ENCODE data around the gene CTCF. TPM values are rescaled to one million over a fixed set of nuclear protein-coding genes. Genes with fewer than 3 reads are reported as not detected.
A peak's percentile ranks its signal among the peaks of the same experiment; 100 is the strongest.

CTCF gene
- total RNA-seq, 5 donors from 2014 or later (not counting 1 experiment from before 2014, with no cell fraction given): 55.3 to 69.0 (median 64.0) TPM

DNA sequence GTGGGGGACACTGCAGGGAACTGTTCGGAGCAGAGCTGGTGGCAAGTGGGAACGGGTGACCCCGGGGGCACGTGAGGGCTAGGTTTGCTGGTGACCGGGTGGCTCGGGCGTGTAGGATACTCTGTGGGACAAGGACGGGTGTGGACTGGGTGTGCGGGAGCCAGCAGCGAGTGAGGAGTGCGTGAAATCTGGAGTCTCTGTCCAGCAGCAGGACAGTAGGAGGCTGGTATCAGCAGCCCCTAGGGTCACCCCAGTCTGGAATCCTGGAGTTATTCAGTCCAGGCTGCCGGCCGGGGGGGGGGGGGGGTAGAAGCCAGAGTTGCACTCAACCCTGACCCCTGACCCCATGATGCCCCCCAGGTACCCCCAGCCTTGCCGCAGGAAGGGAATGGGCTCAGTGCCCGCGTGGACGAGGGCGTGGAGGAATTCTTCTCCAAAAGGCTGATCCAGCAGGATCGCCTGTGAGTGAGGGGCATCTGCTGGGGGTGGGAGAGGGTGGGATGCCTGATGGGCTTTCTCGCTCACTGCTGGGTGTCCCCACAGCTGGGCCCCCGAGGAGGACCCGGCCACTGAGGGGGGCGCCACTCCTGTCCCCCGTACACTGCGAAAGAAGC is 91.6 kb downstream of the CTCF start:
- Mint-ChIP-seq H3K27ac (no peak overlapping the region), H3K36me3 (peaks cover 38% of the 10 kb centered on the region), H3K27me3 (no peaks in the 10 kb centered on the region), H3K9me3 (no peaks in the 10 kb centered on the region), H3K4me1 (peaks cover 5 to 28% (median 18%) of the 10 kb centered on the region in 3 donors), H3K4me3 (no peak overlapping the region)
- DNase-seq: no peak
- no peak for ATAC-seq (replicated peaks in 1 of 4)
- POLR2A ChIA-PET: no interaction called here
- CTCF ChIA-PET: no interaction called here
- no peak overlapping the region for H3K27ac ChIP-seq (ENCODE audit: low read length)
- 95% methylated on average over 22 of the region's 25 CpGs for WGBS (ENCODE audit: insufficient coverage)
- peaks cover 2 to 10% of the 10 kb centered on the region in 2 experiments for H3K4me1 ChIP-seq (ENCODE audit: control insufficient read depth in 1 of 2, extremely low read depth in 1 of 2, insufficient read depth in 2 of 2, low read length in 2 of 2)
- H3K27me3 ChIP-seq (replicated peaks in 1 of 2; ENCODE audit: control insufficient read depth in 2 of 2, extremely low read depth in 1 of 2, insufficient read depth in 2 of 2, low read length in 1 of 2): no peaks in the 10 kb centered on the region
- no peaks in the 10 kb centered on the region for H3K9me3 ChIP-seq
- no peak overlapping the region for H3K4me3 ChIP-seq (ENCODE audit: control insufficient read depth in 1 of 2, extremely low read depth in 1 of 2, low read length in 1 of 2)
- H3K36me3 ChIP-seq (ENCODE audit: control insufficient read depth in 2 of 2, extremely low read depth in 1 of 2, insufficient read depth in 1 of 2, low read length in 1 of 2): peaks cover 26 to 74% of the 10 kb centered on the region in 2 donors

DNA sequence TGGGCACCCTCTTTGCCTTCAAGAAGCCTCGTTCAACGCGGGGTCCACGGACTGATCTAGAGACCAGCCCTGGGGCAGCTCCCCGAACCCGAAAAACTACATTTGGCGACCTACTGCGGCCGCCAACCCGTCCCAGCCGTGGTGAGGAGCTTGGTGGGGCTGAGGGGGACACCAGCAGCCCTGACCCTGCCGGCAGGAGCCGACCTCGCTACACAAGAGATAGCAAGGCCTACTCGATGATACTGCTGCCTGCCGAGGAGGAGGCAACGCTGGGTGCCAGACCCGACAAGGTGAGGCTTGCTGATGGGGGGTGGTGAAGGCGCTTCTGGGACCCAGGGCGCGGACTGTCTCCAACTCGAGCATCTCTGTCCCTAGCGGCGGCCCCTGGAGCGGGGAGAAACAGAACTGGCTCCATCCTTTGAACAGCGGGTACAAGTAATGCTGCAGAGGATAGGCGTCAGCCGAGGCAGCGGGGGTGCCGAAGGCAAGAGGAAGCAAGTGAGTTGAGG is 92.1 kb downstream of the CTCF start:
- WGBS (ENCODE audit: insufficient coverage): 96% methylated on average over 30 of the region's 30 CpGs
- Mint-ChIP-seq H3K4me3 (no peak overlapping the region), H3K36me3 (peaks cover 38% of the 10 kb centered on the region), H3K9me3 (no peaks in the 10 kb centered on the region), H3K27ac (no peak overlapping the region), H3K27me3 (no peaks in the 10 kb centered on the region), H3K4me1 (peaks cover 9 to 33% (median 24%) of the 10 kb centered on the region in 3 donors)
- Histone ChIP-seq H3K27me3 (replicated peaks in 1 of 2; ENCODE audit: control insufficient read depth in 2 of 2, extremely low read depth in 1 of 2, insufficient read depth in 2 of 2, low read length in 1 of 2) (no peaks in the 10 kb centered on the region), H3K4me1 (ENCODE audit: control insufficient read depth in 1 of 2, extremely low read depth in 1 of 2, insufficient read depth in 2 of 2, low read length in 2 of 2) (peaks cover 5 to 15% of the 10 kb centered on the region in 2 experiments), H3K27ac (ENCODE audit: low read length) (no peak overlapping the region), H3K4me3 (ENCODE audit: control insufficient read depth in 1 of 2, extremely low read depth in 1 of 2, low read length in 1 of 2) (no peak overlapping the region), H3K36me3 (ENCODE audit: control insufficient read depth in 2 of 2, extremely low read depth in 1 of 2, insufficient read depth in 1 of 2, low read length in 1 of 2) (peaks cover 26 to 69% of the 10 kb centered on the region in 2 donors), H3K9me3 (no peaks in the 10 kb centered on the region)
- ATAC-seq (replicated peaks in 1 of 4): no peak
- POLR2A ChIA-PET: no interaction called here
- DNase-seq: no peak
- CTCF ChIA-PET: no interaction called here

DNA sequence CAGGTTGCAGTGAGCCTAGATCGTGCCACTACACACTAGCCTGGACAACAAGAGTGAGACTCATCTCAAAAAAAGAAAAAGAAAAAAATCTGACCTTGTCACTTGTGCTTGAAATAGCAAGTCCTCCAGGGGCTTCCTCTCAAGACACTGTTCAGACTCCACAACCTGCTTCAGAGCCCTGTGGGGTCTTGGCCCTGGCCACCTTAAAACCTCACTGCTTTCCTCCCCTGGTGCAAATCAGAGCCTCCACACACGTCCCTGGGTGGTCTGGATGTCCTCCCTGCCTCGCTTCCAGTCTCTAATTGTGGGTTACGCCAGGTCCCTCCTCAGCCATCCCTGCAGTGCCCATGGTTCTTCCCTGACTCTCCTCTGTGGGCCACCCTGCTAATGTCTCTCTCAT is 93.0 kb downstream of the CTCF start:
- H3K9me3 ChIP-seq: no peaks in the 10 kb centered on the region

DNA sequence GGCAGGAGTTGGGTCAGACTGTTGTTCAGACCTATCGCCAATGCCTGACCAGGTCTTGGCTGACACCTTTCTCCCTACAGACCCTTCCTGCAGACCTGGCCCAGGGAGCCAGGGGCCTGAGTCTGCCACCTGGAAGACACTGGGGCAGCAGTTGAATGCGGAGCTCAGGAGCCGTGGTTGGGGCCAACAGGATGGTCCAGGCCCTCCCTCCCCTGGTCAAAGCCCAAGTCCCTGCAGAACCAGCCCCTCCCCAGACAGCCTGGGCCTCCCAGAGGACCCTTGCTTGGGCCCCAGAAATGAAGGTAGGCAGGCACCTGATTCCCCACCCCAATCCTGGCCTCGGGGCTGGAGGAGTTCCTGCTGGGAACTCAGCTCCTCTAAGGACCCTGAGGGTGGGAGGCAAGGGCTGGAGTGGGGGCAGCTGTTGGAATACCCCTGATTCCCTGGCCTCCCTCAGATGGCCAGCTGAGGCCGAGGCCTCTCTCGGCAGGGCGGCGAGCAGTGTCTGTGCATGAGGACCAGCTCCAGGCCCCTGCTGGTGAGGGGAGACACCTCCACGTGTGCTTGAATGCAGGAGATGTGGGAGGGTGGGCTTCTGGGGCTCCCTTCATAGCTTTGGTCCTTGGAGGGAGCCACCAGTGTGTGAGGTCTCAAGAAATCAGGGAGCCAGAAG is 94.2 kb downstream of the CTCF start:
- Mint-ChIP-seq H3K27me3 (no peaks in the 10 kb centered on the region), H3K4me3 (no peak overlapping the region), H3K36me3 (peaks cover 22% of the 10 kb centered on the region), H3K27ac (no peak overlapping the region), H3K4me1 (peaks cover 13 to 31% (median 25%) of the 10 kb centered on the region in 3 donors), H3K9me3 (no peaks in the 10 kb centered on the region)
- CTCF ChIA-PET: interaction anchor here in 1 of 2 donors (0.6 to 1.2 kb wide), 2 partner anchors 13 to 1698 kb away, joined by 3 read pairs; no protein-coding TSS in a partner anchor
- Histone ChIP-seq H3K4me3 (ENCODE audit: control insufficient read depth in 1 of 2, extremely low read depth in 1 of 2, low read length in 1 of 2) (no peak overlapping the region), H3K36me3 (ENCODE audit: control insufficient read depth in 2 of 2, extremely low read depth in 1 of 2, insufficient read depth in 1 of 2, low read length in 1 of 2) (peaks cover 16 to 49% of the 10 kb centered on the region in 2 donors), H3K4me1 (ENCODE audit: control insufficient read depth in 1 of 2, extremely low read depth in 1 of 2, insufficient read depth in 2 of 2, low read length in 2 of 2) (peaks cover 5 to 25% of the 10 kb centered on the region in 2 experiments), H3K27me3 (replicated peaks in 1 of 2; ENCODE audit: control insufficient read depth in 2 of 2, extremely low read depth in 1 of 2, insufficient read depth in 2 of 2, low read length in 1 of 2) (no peaks in the 10 kb centered on the region), H3K27ac (ENCODE audit: low read length) (no peak overlapping the region), H3K9me3 (no peaks in the 10 kb centered on the region)
- ATAC-seq (replicated peaks in 1 of 4) (no peak), DNase-seq (no peak)
- 90% methylated on average over 7 of the region's 9 CpGs for WGBS (ENCODE audit: insufficient coverage)
- POLR2A ChIA-PET: no interaction called here

More for the DNA sequence above, 93.0 kb downstream of the CTCF start:
- Mint-ChIP-seq H3K27ac (peak overlapping the region in 1 of 2 donors; percentile 60), H3K4me1 (peaks cover 8 to 32% (median 25%) of the 10 kb centered on the region in 3 donors), H3K4me3 (no peak overlapping the region), H3K36me3 (peaks cover 31% of the 10 kb centered on the region), H3K9me3 (no peaks in the 10 kb centered on the region), H3K27me3 (no peaks in the 10 kb centered on the region)
- WGBS (ENCODE audit: insufficient coverage): 89% methylated on average over 4 of the region's 4 CpGs
- no peak for ATAC-seq (replicated peaks in 1 of 4)
- ChIA-PET POLR2A (no interaction called here), CTCF (interaction anchor here in 1 of 2 donors (1.2 kb wide), 1 partner anchor 14 kb away, joined by 3 read pairs; no protein-coding TSS in a partner anchor)
- no peak overlapping the region for H3K27ac ChIP-seq (ENCODE audit: low read length)
- H3K4me3 ChIP-seq (ENCODE audit: control insufficient read depth in 1 of 2, extremely low read depth in 1 of 2, low read length in 1 of 2): no peak overlapping the region
- DNase-seq: no peak
- H3K4me1 ChIP-seq (ENCODE audit: control insufficient read depth in 1 of 2, extremely low read depth in 1 of 2, insufficient read depth in 2 of 2, low read length in 2 of 2): peaks cover 5 to 19% of the 10 kb centered on the region in 2 experiments
- no peaks in the 10 kb centered on the region for H3K27me3 ChIP-seq (replicated peaks in 1 of 2; ENCODE audit: control insufficient read depth in 2 of 2, extremely low read depth in 1 of 2, insufficient read depth in 2 of 2, low read length in 1 of 2)
- peaks cover 22 to 60% of the 10 kb centered on the region in 2 donors for H3K36me3 ChIP-seq (ENCODE audit: control insufficient read depth in 2 of 2, extremely low read depth in 1 of 2, insufficient read depth in 1 of 2, low read length in 1 of 2)

DNA sequence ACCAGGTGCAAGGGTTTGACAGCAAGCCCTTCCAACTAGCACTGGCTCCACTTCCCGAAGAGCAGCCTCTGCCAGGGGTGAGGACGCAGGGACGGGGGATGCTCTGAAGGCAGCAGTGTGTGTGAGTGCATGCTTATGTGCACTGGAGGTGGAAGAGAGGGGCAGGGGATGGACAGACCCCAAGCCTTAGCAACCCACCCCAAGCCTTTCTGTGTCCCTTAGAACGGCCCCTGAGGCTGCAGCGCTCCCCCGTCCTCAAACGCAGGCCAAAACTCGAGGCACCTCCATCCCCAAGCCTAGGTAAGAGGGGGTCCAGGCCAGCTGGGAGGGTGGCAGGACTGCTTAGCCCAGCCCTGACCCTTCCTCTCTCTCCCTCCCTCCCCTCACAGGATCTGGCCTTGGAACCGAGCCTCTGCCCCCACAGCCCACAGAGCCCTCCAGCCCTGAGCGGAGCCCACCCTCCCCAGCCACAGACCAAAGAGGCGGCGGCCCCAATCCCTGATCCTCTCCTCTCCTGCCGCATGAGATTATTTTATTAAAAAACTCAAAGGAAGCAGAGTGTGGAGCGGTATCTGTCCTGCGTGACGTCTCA is 94.8 kb downstream of the CTCF start:
- Mint-ChIP-seq H3K4me3 (no peak overlapping the region), H3K36me3 (peaks cover 16% of the 10 kb centered on the region), H3K9me3 (no peaks in the 10 kb centered on the region), H3K27ac (no peak overlapping the region), H3K4me1 (peaks cover 13 to 36% (median 26%) of the 10 kb centered on the region in 3 donors), H3K27me3 (no peaks in the 10 kb centered on the region)
- Histone ChIP-seq H3K9me3 (no peaks in the 10 kb centered on the region), H3K27me3 (replicated peaks in 1 of 2; ENCODE audit: control insufficient read depth in 2 of 2, extremely low read depth in 1 of 2, insufficient read depth in 2 of 2, low read length in 1 of 2) (no peaks in the 10 kb centered on the region), H3K4me1 (ENCODE audit: control insufficient read depth in 1 of 2, extremely low read depth in 1 of 2, insufficient read depth in 2 of 2, low read length in 2 of 2) (peaks cover 5 to 32% of the 10 kb centered on the region in 2 experiments), H3K4me3 (ENCODE audit: control insufficient read depth in 1 of 2, extremely low read depth in 1 of 2, low read length in 1 of 2) (no peak overlapping the region), H3K27ac (ENCODE audit: low read length) (no peak overlapping the region), H3K36me3 (ENCODE audit: control insufficient read depth in 2 of 2, extremely low read depth in 1 of 2, insufficient read depth in 1 of 2, low read length in 1 of 2) (peaks cover 13 to 42% of the 10 kb centered on the region in 2 donors)
- ATAC-seq (replicated peaks in 1 of 4): no peak
- POLR2A ChIA-PET: interaction anchor here in 1 of 2 donors (0.6 kb wide), 1 partner anchor 70 kb away, joined by 3 read pairs; no protein-coding TSS in a partner anchor
- 84% methylated on average over 7 of the region's 16 CpGs for WGBS (ENCODE audit: insufficient coverage)
- DNase-seq: no peak
- CTCF ChIA-PET: interaction anchor here in 1 of 2 donors (0.6 kb wide), 1 partner anchor 43 kb away, joined by 3 read pairs; no protein-coding TSS in a partner anchor

Measured in T-cell (primary cell).